ENCODE measurements around the gene ZNF827.

DNA sequence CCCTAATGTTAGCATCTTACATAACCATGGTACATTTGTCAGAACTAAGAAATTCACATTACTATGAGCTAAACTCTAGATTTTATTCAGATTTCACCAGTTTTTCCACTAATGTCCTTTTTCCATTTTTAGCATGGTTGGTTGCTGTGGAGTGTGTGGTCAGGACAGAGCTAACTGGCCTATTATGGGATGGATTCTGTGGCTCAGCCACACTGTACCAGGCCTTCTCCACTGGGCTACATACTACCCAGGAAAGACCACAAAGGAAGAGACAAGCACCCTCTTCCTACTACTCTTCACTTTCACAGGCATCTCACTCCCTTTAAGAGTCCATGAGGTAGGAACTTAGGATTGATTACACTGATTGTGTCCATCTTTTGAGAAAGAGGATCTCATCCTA, 67.4 kb downstream of the ZNF827 start:
- TF ChIP-seq SUZ12 (IDR thresholded peaks at IDR 0.05; ENCODE audit: extremely low read depth, insufficient read depth, insufficient read length) (no peak), ZNF274 (IDR thresholded peaks at IDR 0.05; ENCODE audit: low read depth, low read length) (no peak), YY1 (IDR thresholded peaks at IDR 0.05; ENCODE audit: insufficient read depth, insufficient read length) (no peak)

All from NT2/D1 (cell line).